Caco-2 (cell line): ENCODE measurements around the gene CEP112. TPM values are rescaled to one million over a fixed set of nuclear protein-coding genes. Genes with fewer than 3 reads are reported as not detected.
"Not testable (repeated sequence)": the region's sequence is repeated elsewhere in the genome, so short reads cannot be mapped to it uniquely, and the experiment has no call there.

Experiments used
- BruUV-seq: library from RNA; stranded (reverse); fragments of 400-500 nt; replicated peaks from 2 replicates; lab custom pipeline; 2021; lab: Mats Ljungman, UMichigan
- CTCF ChIA-PET: fragments of 300-600 bp; sonication (Branson Sonifier 250); formaldehyde crosslinking; loops from one replicate; lab custom pipeline; 2022; ENCODE audit warnings: antibody characterized with exemption; lab: Charles Lee
- POLR2A ChIA-PET: fragments of 300-600 bp; sonication (Branson Sonifier 250); formaldehyde crosslinking; loops from one replicate; lab custom pipeline; 2022; ENCODE audit warnings: antibody characterized with exemption; lab: Charles Lee
- DNase-seq, 2 experiments: peaks; one replicate each; pipeline versions ENCODE4 v3.0.0 to v3.0.0-alpha.2; 2020 to 2022
- H3K27me3 ChIP-seq: replicated peaks from 2 replicates; pipeline ENCODE4 v1.6.0; 2011; ENCODE audit warnings: low read length; ENCODE audit not compliant: control insufficient read depth, insufficient read depth
- H3K36me3 ChIP-seq: 2 replicates; pipeline ENCODE4 v1.5.1; 2011; ENCODE audit warnings: low read length; ENCODE audit not compliant: control insufficient read depth, insufficient read depth
- H3K4me1 ChIP-seq: fragments of 250-450 bp; sonication (Bioruptor Pico); 2 replicates; pipeline ENCODE4 v1.5.1; 2020; ENCODE audit warnings: mild to moderate bottlenecking
- H3K4me3 ChIP-seq: 2 replicates; pipeline ENCODE4 v1.5.1; 2011; ENCODE audit warnings: low read depth, mild to moderate bottlenecking, control low read depth, low read length
- H3K9me3 ChIP-seq: fragments of 250-450 bp; sonication (Bioruptor Pico); 2 replicates; pipeline ENCODE4 v1.5.1; 2020; ENCODE audit warnings: mild to moderate bottlenecking, moderate library complexity
- H3K27ac Mint-ChIP-seq: one replicate; pipeline ENCODE4 v1.8.0; 2022; ENCODE audit warnings: mixed read lengths; ENCODE audit not compliant: unreplicated experiment
- H3K27me3 Mint-ChIP-seq: one replicate; pipeline ENCODE4 v1.8.0; 2022; ENCODE audit warnings: mixed read lengths; ENCODE audit not compliant: insufficient read depth, unreplicated experiment
- H3K36me3 Mint-ChIP-seq: one replicate; pipeline ENCODE4 v1.8.0; 2022; ENCODE audit warnings: mild to moderate bottlenecking, mixed read lengths; ENCODE audit not compliant: insufficient read depth, unreplicated experiment
- H3K4me1 Mint-ChIP-seq: one replicate; pipeline ENCODE4 v1.8.0; 2022; ENCODE audit warnings: low read depth, mixed read lengths; ENCODE audit not compliant: unreplicated experiment
- H3K4me3 Mint-ChIP-seq: one replicate; pipeline ENCODE4 v1.8.0; 2022; ENCODE audit warnings: mild to moderate bottlenecking, moderate library complexity, mixed read lengths; ENCODE audit not compliant: unreplicated experiment
- H3K9me3 Mint-ChIP-seq: one replicate; pipeline ENCODE4 v1.8.0; 2022; ENCODE audit warnings: mixed read lengths; ENCODE audit not compliant: unreplicated experiment
- CTCF ChIP-seq, 2 experiments: fragments of 200-600 bp in 1 of 2; IDR thresholded peaks; 1 replicate in 1 of 2; 2 replicates in 1 of 2; pipeline versions ENCODE4 v1.5.1 to v1.8.0; 2011 to 2022; ENCODE audit warnings: antibody characterized with exemption in 1 of 2, control low read depth in 1 of 2, inconsistent platforms in 1 of 2, low read depth in 1 of 2, low read length in 1 of 2, mild to moderate bottlenecking in 1 of 2, moderate library complexity in 1 of 2; ENCODE audit not compliant: insufficient read depth in 1 of 2, severe bottlenecking in 1 of 2, unreplicated experiment in 1 of 2
- intact Hi-C: fragments of 100-400 bp; cut with micrococcal nuclease; formaldehyde crosslinking; loops from one replicate; pipeline ENCODE4 v1.10.0; 2022; ENCODE audit not compliant: unreplicated experiment
- total RNA-seq: library from RNA; stranded (reverse); gene quantifications from 2 replicates; pipeline ENCODE4 v1.2.3, GENCODE V29; 2022

The CEP112 gene
- total RNA-seq, 1 experiment from 2014 or later, result 4.7 TPM

DNA sequence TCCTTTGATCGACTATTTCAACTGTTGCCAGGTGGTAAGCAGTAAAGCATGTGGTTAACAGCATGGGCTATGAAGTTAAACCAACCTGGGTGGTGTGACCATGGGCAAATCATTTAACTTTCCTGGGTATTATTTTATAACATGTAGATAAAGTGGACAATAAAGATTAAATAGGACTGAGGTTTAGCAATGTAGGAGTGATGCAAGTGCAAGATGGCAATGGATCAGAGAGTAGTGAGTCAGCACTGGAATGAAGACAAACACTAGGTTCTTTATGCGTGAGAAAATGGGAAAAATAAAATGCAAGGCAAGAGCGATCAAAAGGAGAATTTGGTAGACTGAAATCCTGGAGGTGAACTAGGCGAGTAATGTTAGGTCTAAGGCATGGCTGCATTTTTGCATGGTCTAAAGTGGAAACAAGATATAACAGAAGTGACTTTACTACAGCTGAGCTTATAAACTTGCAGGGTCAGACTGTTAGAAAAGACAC, 408.0 kb downstream of the CEP112 start:
- CTCF ChIA-PET, result no interaction called here
- Mint-ChIP-seq H3K27me3 (no peaks in the 10 kb centered on the region), H3K9me3 (peaks cover 20% of the 10 kb centered on the region), H3K4me1 (peaks cover 19% of the 10 kb centered on the region), H3K4me3 (no peak overlapping the region), H3K36me3 (peaks cover 4% of the 10 kb centered on the region), H3K27ac (peak overlapping the region; percentile 8)
- no peaks in the 10 kb centered on the region for H3K27me3 ChIP-seq
- no TSS peak for BruUV-seq
- H3K9me3 ChIP-seq, result no peaks in the 10 kb centered on the region
- H3K4me1 ChIP-seq, result peaks cover 13% of the 10 kb centered on the region
- H3K36me3 ChIP-seq, result no peaks in the 10 kb centered on the region
- no peak for DNase-seq
- no peak for TF ChIP-seq CTCF (IDR thresholded peaks at IDR 0.05; ENCODE audit: insufficient read depth in 1 of 2, low read depth in 1 of 2, low read length in 1 of 2, severe bottlenecking in 1 of 2, unreplicated experiment in 1 of 2)
- H3K4me3 ChIP-seq, result no peak overlapping the region
- POLR2A ChIA-PET, result no interaction called here
- intact Hi-C loops, result no loop called here

DNA sequence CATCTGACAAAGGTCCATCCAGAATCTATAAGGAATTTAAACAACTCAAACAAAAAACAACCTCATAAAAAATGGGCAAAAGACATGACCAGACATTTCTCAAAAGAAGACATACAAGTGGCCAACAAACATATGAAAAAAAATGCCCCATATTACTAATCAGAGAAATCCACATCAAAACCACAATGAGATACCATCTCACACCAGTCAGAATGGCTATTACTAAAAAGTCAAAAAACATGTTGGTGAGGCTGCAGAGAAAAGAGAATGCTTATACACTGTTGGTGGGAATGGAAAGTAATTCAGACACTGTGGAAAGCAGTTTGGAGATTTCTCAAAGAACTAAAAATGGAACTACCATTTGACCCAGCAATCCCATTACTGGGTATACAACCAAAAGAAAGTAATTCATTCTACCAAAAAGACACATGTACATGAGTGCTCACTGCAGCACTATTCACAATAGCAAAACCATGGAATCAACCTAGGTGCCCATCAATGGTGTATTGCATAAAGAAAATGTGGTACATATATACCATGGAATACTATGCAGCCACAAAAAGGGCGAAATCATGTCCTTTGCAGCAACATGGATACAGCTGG, 409.7 kb downstream of the CEP112 start:
- peaks cover 20% of the 10 kb centered on the region for H3K9me3 Mint-ChIP-seq
- H3K9me3 ChIP-seq, POLR2A ChIA-PET, H3K27me3 Mint-ChIP-seq, H3K27me3 ChIP-seq, H3K4me3 ChIP-seq, CTCF ChIA-PET, BruUV-seq, H3K27ac Mint-ChIP-seq, intact Hi-C loops, DNase-seq, H3K36me3 ChIP-seq, H3K4me3 Mint-ChIP-seq, H3K36me3 Mint-ChIP-seq: not testable (repeated sequence)
- H3K4me1 ChIP-seq, result peaks cover 13% of the 10 kb centered on the region
- H3K4me1 Mint-ChIP-seq, result peaks cover 25% of the 10 kb centered on the region

- TF ChIP-seq CTCF (IDR thresholded peaks at IDR 0.05; ENCODE audit: insufficient read depth in 1 of 2, low read depth in 1 of 2, low read length in 1 of 2, severe bottlenecking in 1 of 2, unreplicated experiment in 1 of 2), result no peak
- no TSS peak for BruUV-seq
- POLR2A ChIA-PET, result no interaction called here
- Mint-ChIP-seq H3K27ac (no peak overlapping the region), H3K36me3 (peaks cover 4% of the 10 kb centered on the region), H3K4me1 (peaks cover 19% of the 10 kb centered on the region), H3K9me3 (peaks cover 16% of the 10 kb centered on the region), H3K27me3 (no peaks in the 10 kb centered on the region), H3K4me3 (no peak overlapping the region)
- DNase-seq, result no peak
- Histone ChIP-seq H3K27me3 (no peaks in the 10 kb centered on the region; the same call in 1 of the 2 replicates), H3K4me1 (peaks cover 5% of the 10 kb centered on the region), H3K4me3 (no peak overlapping the region), H3K36me3 (no peaks in the 10 kb centered on the region), H3K9me3 (no peaks in the 10 kb centered on the region)
- intact Hi-C loops, result no loop called here
- CTCF ChIA-PET, result no interaction called here
Measured at GRCh38 chr17:65780111-65780510, 411.8 kb downstream of the CEP112 start.
